SK-N-SH treated with all-trans-retinoic acid at 6 μM for 48 hours (cell line): ENCODE data around the gene CYP1A1.

Experiments used
- ESRRG ChIP-seq: fragments of 250-450 bp; sonication (Bioruptor Pico); IDR thresholded peaks from 2 replicates; pipeline ENCODE4 v1.6.1; 2021; ENCODE audit warnings: mild to moderate bottlenecking
- TSHZ2 ChIP-seq: fragments of 250-450 bp; sonication (Bioruptor Pico); IDR thresholded peaks from 2 replicates; pipeline ENCODE4 v1.5.0; 2020; ENCODE audit warnings: mild to moderate bottlenecking, moderate library complexity

- no peak for TF ChIP-seq ESRRG (CRISPR knock-in tag)
- no peak for TF ChIP-seq TSHZ2 (CRISPR knock-in tag)
Measured at GRCh38 chr15:74692327-74692726, 33.0 kb downstream of the CYP1A1 start.
